ENCODE measurements around the gene DTX2.
"Not testable (repeated sequence)": the region's sequence is repeated elsewhere in the genome, so short reads cannot be mapped to it uniquely, and the experiment has no call there.

- not testable (repeated sequence) for TF ChIP-seq CTCF (IDR thresholded peaks at IDR 0.05 in 4 of 5, conservative IDR thresholded peaks at IDR 0.05 in 1 of 5); POLR2A (IDR thresholded peaks at IDR 0.05)
Observed at GRCh38 chr7:76499201-76499923, 37.9 kb downstream of the DTX2 start.
